Stimulated activated CD4-positive, alpha-beta T cell treated with anti-CD3 and anti-CD28 coated beads, Interleukin-2, amount 100 ng/mL, for 48 hours (primary cell): ENCODE results near the gene DERA.
"Not testable (repeated sequence)": the region's sequence is repeated elsewhere in the genome, so short reads cannot be mapped to it uniquely, and the experiment has no call there.

Source experiments
- DNase-seq, 2 donors: peaks; one replicate each; pipeline ENCODE4 v3.0.0-alpha.2; 2020

Gene DERA

DNA sequence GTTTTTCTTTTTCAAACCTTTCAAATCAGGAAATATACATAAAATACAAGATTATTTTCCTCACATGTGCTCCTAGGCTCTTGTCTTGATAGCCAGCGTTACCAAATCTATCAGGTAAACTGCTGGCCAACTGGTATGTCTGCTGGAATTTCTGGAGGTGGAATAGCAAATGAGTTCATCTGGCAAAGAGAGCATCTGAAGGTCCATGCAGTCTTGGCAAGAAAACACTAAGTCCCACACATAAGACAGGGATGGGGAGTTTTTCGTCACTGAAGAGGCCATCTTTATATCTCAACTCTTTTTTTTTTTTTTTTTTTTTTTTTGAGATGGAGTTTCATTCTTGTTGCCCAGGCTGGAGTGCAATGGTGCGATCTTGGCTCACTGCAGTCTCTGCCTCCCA lies 60.1 kb downstream of the DERA start:
- DNase-seq, result no peak

DNA sequence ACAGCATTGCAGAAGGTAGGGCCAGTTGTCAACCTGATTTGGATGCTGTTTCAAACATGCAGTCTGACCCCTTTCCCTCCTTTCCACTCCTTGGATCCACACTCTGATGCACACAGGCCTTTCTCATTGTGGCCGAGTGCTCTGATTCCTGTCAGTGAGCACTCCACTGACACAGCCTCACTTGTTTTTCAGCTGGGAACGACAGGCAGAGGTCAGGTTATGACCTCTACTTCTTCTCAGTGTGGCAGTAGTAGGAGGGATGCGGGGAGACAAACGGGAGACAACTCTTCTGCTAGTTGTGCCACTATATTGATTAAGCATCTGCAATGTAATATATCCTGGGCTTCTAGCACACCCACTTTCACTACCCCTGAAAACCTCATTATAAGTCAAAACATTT lies 61.8 kb downstream of the DERA start:
- no peak for DNase-seq

DNA sequence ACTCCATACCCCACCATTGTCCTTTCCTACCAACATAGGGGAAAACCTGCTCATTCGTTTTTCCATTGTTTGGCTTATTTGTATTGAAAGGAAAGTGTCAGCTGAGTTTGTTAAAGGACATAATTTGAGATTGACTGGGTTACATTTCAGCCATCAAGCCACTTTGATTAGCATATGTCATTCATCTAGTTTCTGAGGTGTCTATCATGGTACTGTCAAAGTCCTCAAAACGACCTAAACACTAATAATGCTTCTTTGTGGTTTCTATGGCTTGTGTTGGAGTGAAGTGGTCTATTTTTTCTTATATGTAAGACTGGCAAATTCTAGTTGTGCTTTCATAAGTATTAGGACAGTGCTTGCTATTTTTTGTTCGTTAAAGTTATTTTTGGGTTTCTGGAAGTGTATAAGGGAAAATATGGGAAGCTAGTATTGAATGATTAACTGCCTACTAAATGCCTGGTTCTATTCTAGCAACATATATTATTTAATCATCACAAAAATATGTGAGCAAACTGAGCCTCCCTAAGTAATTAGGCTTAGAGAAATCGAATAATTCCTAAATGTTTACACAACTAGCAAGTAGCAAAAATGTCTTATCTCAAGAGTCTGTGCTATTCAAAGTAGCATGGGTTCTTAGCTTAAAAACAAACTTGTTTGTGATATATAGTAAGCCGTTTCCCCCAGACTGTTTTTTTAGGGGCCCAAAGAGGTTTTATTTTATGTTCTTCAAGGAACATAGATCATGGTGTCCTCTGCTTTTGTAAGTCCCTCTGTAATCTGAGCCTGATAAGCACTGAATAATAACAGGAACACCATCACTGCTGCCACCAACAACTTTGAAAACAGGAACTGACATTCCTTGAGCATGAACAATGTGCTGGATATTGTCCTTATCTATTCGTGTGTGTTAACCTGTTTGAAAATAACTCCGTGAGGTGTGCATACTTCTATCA lies 67.1 kb downstream of the DERA start:
- no peak for DNase-seq

DNA sequence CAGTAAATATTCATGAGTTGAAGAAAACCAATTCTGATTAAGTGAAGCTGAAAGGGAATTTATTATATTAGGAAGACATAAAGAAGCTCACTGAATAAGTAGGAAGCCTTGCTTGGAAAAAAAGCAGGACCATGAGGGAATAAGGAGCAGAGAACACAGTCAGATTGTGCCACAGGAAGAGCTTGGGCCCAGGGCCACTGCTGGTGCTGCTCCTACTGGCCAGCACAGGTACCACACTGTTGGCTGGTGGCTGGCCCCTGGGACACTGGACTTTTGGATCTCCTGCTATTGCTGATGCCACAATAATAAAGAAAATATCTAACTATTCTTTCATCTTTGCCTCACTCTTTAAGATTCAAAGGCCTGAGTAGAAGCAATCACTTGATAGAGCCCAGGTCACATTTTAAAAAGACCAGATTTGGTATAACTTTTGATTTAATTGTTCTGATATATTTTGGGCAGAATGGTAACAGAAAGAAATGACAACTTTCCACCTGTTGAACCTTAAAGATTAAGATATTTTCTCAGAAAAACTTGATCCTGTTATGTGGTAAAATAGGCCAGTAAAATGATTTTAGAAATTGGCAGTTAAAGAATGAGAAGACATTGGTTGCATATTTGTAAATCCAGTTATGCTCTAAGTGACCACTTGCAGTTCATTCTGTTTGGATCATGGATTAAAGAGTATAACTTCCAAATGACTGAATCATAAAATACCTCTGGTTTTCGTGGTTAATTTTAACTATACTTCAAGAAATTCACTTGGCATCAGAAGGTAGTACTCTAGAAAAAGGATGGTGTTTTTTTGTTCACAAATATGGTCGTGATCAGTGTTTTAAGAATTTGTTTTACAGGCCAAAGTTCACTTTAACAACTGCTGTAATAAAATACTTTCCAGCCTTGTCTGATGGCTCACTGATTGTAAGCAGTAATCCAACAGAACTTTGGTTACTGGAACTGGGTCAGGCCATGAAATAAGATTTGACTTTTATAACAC lies 68.3 kb downstream of the DERA start:
- no peak for DNase-seq

DNA sequence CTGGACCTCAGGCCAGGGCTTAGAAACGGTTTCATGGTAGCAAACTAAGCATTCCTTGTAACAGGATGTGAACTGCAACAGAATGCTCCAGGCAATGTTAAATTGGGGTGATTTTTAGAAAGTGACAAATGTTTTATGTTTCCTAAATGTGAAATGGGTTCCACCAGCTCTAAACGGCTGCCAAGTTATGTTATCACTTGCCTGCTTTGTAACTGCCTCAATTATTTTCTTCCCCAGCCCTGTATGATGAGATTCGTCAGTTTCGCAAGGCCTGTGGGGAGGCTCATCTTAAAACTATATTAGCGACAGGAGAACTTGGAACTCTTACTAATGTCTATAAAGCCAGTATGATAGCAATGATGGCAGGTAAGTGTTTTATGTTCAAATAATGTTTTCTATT lies 70.9 kb downstream of the DERA start:
- DNase-seq, result no peak

DNA sequence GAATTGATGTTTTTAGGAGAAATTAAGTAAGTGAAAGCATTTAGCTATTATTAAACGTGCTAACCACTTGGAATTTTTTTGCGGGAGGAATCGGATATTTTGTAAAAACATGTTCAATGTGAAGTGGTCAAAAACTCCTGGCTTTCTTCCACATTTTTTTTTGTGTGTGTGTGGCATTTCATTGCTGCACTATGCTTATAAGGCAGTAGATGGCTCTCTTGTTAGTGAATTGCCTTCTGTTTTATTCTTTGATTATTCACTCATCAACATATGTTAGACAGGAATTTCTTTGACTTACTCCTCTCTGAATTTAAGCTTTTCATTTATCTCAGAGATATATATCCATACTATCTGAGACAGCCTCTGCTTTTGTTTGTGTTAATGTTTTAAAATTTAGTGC lies 71.3 kb downstream of the DERA start:
- DNase-seq, result no peak

DNA sequence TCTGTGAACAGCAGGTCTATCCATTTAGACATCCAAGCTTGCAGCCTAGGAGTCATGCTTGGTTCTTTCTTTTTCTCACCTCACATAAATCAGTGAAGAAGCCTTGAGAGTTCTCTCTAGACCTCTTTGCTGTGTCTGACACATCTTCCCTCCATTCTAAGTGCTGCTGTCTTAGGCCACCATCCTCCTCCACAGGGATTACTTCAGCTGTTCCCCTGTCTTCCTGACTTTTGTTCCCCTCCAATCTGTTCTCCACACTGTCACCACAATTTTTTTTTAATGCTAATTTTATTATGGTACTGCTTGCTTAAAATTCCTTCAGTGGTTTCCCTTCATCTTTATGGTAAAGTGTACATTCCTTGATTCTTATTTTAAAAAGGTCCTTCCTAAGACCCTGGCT lies 71.8 kb downstream of the DERA start:
- DNase-seq, result no peak

DNA sequence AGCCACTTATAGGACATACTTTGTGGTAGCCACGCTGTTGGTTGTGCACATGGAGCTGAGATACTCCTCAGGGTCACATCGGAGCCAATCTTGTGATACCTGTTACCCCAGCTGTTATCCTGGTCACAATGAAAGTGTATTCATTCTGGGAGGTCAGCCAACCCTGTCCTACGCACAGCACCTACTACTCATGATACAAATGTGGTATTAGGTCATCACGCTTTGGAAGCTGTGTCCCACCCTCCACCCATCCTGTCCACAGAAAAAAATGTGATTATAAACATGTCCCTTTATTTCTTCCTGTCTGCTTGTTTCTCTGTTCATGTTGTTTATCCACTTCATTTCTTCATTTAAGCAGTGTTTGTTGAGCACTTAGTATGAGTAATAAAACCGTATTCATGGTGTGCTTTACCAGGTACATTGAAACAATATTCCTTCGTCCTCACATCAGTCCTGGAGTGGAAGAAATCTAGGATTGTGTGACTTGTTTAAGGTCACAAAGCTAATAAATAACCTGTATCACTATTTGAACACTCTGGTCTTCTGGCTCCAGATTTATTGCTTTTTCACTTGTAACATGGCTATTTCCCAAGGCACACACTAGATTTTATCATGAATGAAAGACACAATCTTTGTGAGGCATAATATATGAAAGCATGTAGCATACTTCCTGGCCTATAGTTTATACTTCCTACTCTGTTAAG lies 73.1 kb downstream of the DERA start:
- no peak for DNase-seq

DNA sequence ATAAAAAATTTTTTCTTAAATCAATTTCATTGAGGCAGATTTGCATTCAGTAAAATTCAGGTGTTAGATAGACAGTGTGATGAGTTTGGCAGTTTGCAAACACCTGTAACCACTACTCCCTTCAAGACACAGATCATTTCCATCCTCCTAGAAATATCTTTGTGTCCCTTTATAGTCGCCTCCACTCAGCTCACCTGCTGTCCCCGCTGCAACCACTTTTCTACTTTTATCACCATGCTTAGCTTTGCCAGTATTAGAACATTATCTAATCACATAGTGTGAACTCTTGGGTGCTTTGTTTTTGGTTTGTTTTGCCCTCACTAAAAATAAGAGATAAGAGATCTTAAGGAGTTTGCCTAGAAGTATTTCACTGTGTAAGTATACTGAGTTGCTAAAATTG lies 73.8 kb downstream of the DERA start:
- DNase-seq, result no peak

DNA sequence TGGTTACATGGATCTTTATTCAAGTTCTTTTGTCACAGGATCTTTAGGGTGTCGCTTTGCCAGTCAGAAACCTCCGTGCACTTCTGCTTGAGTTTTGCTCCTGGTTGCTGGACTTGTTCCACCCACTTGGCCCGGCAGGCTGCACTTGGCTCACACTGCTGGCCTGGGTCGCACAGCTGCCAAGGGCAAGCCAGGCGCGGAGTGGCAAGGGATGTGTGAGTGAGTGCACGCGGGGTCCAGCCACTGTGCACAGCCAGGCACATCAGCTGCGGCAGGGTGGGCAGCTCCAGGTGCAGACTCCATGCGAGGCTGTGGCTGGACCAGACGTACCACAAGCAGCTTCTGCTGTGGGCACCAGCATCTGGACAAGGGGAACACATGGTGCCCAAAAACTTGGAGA lies 76.6 kb downstream of the DERA start:
- no peak for DNase-seq

DNA sequence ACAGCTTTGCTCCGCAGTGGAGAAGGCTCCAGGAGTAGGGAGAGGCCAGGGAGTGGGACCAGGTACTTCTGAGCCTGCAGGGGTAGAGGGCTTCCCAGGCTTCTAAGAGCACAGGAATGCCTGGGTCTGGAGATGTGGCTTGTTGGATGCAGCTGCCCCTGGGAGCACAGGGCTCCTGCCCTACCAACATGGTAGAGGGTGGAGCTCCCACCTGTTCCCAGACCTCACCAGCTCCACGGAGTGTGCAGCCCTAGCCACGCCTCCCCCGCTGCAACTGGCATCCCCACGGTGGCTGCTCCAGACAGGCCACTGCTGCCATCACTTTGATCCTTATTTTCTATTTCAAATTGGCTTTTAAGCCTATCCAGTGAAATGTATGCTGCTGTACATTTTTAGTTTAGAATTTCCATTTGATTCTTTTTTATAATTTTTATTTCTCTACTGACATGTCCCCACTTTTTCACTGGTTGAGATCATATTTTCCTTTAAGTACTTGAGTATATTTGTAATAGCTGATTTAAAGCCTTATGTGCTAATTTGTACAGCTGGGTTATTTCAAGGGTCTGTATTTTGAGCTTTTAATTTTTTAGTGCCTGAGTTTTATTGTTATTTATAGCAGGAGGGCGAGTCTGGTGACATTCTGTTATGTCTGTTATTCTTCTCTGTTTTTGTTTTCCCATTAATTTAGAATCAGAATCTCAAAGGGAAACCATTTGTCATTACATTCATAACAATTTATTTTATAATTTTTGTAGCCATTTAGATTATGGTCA lies 78.0 kb downstream of the DERA start:
- no peak for DNase-seq

DNA sequence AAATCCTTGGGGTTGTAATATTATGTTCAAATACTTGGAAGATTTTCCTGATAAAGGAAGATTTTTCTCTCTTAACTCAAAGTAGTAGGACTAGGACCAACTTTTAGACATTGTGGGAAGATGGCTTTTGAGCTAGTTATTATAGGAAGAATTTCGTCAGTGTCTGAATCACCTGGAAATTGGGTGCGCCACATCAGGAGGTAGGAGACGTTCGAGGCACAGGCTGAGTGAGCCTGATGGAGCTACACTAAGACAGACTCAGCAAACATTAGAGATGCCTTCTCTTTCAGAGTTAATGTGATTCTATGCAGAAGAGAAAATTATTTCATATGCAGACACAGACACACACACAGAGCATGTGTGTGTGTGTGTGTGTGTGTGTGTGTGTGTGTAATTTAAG lies 84.7 kb downstream of the DERA start:
- no peak for DNase-seq

DNA sequence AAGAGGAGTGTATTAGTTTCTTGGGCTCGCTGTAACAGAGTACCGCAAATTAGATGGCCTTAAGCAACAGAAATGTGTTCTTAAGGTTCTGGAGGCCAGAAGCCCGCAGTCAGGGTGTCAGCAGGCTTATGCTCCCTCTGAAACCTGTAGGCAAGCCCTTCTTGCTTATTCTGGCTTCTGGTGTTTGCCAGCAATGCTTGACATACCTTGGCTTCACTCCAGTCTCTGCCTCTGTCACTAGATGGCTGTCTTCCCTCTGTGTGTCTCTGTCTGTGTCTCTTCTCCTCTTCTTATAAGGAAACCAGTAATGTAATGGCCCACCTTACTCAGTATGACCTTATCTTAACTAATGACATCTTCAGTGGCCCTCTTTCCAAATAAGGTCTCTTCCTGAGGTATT lies 85.1 kb downstream of the DERA start:
- DNase-seq, result no peak

DNA sequence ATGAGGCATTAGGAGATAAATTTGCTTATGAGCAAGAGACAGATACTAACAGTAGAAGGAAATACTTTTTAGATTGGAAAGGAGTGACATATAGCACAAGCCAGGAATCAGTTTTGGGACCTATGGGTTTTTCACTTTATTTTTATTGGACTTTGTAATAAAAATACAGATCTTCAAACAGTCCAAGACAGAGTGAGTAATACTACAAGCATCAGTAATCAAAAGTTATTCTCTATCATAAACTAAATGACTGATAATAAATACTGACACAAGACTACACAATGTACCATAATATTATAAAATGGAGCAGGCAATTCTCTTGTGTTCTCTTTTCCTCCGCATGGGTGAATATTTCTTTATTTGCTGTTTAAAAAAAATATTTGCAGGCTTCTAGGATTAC lies 85.8 kb downstream of the DERA start:
- DNase-seq, result no peak

DNA sequence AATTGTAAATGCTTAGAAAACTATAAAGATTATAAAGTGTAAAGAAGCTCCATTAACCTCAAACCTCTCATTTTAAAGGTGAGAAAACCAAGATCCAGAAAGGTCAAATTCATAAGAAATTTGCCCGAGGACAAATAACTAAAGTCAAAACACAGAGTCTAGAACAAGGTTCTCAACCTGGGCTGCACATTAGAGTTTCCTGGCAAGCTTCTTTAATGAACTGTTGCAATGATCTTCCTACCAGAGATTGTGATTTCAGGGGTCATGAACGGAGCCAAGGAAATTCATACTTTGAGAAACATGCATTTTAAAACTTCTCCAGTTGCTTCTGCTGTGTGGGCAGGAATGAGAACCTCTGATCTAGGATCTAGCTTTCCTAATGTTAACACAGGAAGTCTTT lies 86.8 kb downstream of the DERA start:
- DNase-seq, result no peak

DNA sequence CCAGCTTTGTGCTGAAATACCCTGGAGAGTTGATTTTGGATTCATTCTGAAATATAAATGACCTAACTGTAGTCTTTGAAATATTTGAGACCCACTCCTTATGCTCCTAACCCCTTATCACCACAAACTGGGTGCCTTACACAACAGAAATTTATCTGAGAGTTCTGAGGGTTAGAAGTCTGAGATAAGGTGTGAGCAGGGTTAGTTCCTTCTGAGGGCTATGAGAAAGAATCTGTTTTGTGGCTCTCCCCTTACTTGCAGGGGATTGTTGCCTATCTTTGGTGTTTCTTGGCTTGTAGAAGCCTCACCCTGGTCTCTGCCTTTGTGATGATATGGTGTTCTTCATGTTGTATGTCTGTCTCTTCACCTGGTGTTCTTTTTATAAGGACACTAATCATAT lies 91.7 kb downstream of the DERA start:
- DNase-seq, result no peak

DNA sequence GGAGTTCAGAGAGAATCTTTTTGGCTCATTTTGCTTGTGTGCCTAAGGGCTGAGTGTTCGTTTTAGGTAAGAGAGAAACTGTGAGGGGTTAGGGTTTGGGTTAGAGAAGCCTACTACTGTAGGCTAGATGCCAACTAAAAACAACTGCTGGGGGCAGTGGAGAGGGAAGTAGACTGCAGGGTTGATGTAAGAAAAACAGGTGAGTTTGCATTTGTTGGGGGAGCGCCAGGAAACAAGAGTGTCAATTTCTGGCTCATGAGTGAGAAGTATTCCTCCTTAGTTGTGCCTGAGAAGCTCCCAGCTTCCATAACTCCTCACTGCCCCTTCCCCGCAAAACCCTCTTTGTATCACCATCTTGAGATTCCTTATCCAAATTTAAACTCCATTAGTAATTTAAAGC lies 92.3 kb downstream of the DERA start:
- no peak for DNase-seq

DNA sequence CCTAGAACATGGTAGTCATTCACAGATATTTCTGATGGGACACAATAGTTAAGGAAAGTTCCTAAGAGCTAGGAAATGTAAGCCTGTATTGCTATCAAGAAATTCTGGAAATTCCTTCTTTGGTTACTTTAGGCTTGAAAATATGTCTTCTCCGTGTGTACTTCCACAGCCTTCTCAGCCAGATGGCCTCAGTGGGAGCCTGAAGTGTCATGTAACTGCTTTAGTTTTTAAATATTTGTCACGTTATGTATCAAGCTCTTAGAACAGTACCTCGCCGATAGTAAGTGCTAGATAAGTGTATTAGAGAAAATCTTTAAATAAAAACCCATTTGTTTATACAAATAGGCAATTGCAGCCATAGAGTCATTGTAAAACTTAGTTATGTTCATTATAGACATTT lies 95.6 kb downstream of the DERA start:
- no peak for DNase-seq

DNA sequence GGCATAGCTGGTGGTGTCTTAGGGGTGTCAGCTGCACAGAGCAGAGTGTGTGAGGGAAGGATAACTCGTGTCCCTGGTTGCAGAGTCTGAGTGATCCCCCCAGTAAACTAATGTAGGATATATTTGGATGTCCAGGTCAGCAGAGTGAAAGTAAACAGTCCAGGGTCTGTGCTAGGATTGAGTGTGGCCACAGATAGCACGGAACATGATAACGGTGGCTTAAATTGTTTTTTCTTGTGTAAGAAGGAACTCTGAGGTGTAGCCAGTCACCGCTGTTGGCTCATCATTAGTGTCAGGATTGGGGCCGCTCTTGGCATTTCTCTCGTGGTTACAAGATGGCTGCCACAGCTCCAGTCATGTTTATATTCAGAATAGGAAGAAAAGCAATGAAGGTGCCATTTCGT lies 97.3 kb downstream of the DERA start:
- no peak for DNase-seq

DNA sequence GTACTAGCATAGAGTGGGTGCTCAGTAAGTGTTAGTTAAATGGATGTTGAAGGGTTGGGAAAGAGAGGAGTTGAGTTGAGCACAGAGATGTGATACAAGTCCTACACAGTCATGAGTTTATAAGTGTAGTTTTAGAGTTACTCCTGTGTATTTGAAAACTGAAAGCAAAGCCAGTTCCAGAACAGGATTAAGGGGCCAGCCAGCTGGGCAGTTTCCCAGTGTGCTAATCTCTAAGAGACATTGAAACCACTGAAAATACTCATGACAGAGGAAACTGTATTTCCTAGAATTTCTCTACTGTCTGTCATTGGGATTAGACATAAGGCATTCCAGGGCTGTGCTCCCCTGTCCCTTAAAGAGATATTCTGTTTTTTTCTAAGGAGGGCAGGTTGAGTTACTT lies 101.0 kb downstream of the DERA start:
- no peak for DNase-seq

DNA sequence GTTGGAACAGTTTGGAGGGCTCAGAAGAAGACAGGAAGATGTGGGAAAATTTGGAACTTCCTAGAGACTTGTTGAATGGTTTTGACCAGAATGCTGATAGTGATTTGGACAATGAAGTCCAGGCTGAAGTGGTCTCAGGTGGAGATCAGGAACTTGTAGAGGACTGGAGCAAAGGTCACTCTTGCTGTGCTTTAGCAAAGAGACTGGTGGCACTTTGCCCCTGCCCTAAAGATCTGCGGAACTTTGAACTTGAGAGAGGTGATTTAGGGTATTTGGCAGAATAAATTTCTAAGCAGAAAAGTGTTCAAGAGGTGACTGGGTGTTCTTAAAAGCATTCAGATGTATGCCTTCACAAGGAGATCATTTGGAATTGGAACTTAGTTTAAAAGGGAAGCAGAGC lies 102.6 kb downstream of the DERA start:
- not testable (repeated sequence) for DNase-seq

DNA sequence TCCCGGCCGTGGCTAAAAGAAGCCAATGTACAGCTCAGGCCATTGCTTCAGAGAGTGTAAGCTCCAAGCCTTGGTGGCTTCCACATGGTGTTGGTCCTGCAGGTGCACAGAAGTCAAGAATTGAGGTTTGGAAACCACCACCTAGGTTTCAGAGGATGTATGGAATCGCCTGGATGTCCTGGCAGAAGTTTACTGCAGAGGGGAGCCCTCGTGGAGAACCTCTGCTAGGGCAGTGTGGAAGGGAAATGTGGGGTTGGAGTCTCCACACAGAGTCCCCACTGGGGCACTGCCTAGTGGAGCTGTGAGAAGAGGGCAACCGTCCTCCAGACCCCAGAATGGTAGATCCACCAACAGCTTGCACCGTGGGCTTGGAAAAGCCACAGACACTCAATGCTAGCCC lies 103.3 kb downstream of the DERA start:
- DNase-seq, result not testable (repeated sequence)
